Omental fat pad (tissue), 4 donors: ENCODE data around the gene ABCC5. TPM values are rescaled to one million over a fixed set of nuclear protein-coding genes. Genes with fewer than 3 reads are reported as not detected.

Experiments
- ATAC-seq: fragments of 150-250 bp; one replicate; pipeline ENCODE4 v1.9.1; 2016; ENCODE audit warnings: mild to moderate bottlenecking, moderate library complexity; ENCODE audit not compliant: low FRiP score
- DNase-seq: peaks from one replicate; pipeline ENCODE4 v3.0.0-alpha.2; 2019; ENCODE audit warnings: low spot score
- total RNA-seq, 4 donors: library from RNA; depleted of rRNA; stranded (reverse); fragments of >200 nt; gene quantifications; one replicate each; pipeline ENCODE4 v1.1.0, GENCODE V29; 2016
- TF ChIP-seq, protein P1 (sequence below), 3 donors: fragments of 450-650 bp; IDR thresholded peaks; one replicate each; pipeline ENCODE4 v1.5.1; 2016 to 2017; ENCODE audit warnings: antibody characterized with exemption in 3 of 3, mild to moderate bottlenecking in 3 of 3, moderate library complexity in 2 of 3

Gene ABCC5
- total RNA-seq, 4 donors from 2014 or later, result 19.7 to 32.0 (median 27.2) TPM

GRCh38 chr3:183907911-183908331 is 109.8 kb downstream of the ABCC5 start:
- ATAC-seq, result no peak
- no peak for DNase-seq
- TF ChIP-seq, protein P1, sequence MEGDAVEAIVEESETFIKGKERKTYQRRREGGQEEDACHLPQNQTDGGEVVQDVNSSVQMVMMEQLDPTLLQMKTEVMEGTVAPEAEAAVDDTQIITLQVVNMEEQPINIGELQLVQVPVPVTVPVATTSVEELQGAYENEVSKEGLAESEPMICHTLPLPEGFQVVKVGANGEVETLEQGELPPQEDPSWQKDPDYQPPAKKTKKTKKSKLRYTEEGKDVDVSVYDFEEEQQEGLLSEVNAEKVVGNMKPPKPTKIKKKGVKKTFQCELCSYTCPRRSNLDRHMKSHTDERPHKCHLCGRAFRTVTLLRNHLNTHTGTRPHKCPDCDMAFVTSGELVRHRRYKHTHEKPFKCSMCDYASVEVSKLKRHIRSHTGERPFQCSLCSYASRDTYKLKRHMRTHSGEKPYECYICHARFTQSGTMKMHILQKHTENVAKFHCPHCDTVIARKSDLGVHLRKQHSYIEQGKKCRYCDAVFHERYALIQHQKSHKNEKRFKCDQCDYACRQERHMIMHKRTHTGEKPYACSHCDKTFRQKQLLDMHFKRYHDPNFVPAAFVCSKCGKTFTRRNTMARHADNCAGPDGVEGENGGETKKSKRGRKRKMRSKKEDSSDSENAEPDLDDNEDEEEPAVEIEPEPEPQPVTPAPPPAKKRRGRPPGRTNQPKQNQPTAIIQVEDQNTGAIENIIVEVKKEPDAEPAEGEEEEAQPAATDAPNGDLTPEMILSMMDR (IDR thresholded peaks at IDR 0.05), result no peak

- DNase-seq (no peak), ATAC-seq (no peak)
- TF ChIP-seq, protein P1 (IDR thresholded peaks at IDR 0.05), result no peak
These were observed 110.5 kb downstream of the ABCC5 start for GRCh38 chr3:183907176-183907575.

DNA sequence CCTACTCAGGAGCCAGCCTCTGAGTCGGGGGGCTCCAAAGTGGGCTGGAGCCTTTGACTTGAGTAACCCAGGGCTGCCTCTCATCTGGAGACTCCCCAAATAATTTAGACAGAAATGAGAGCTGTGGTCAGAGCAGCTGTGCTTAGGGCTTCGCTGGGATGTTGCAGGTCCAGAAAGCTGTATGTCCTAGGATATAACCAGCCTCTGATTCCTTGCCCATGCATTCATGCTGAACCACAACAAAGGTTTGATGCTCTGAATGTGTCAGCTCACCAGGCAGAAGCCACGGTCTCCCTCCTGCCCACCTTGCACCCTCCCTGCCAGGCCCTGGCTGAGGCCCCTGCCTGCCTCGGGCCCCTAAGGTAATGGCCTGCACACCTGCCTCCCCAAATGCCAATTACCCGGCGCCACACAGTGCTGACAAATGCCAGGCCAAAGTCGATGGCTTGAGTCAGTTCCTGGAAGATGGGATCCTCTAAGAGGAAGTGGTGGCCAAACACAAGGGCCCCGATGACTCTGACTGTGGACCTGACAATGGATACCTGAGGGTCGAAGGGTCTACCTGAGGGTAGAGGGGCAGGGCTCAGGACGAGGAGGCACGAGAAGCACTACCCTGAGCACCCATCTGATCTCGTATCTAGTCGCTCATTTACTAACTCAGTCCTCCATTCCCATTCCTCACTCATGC is 111.3 kb downstream of the ABCC5 start:
- DNase-seq (no peak), ATAC-seq (no peak)
- TF ChIP-seq, protein P1 (IDR thresholded peaks at IDR 0.05), result no peak

DNA sequence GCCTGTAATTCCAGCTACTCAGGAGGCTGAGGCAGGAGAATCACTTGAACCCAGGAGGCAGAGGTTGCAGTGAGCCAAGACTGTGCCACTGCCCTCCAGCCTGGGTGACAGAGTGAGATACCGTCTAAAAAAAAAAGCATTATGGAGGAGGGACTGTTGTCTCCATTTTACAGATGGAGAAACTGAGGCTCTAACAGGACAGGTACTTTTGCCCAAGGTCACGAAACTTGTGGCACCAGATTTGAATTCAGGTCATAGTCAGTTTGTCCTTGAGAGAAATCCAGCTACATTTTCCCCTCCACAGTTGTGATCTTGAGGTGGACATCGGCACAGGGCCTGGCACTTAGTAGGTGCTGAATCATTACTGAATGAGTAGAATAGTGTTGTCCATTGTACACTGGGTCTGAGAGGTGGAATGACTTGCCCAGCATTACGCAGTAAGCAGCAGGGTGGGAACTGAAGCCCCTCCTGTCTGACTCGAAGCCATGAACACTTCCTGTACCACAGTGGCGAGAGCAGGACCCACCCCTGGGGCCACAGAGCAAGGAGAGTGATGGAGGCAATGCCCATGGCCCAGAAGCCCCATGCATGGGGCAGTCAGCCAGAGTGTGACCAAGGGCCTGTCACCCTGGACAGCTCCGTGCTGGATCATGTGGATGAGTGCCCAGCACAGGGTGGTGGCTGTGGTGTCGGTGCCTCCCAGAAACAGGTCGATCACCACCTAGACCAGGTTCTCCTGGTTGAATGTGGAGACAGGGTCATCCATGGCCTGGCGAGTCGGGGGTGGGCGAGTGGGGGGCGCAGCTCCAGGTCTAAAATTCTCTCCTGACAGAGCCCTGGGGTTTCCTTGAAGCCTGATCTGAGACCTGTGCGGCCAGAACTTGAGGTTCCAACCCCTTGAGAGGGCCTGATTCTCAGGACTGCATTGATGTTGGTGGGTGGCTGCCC is 112.6 kb downstream of the ABCC5 start:
- DNase-seq, result no peak
- ATAC-seq, result no peak

DNA sequence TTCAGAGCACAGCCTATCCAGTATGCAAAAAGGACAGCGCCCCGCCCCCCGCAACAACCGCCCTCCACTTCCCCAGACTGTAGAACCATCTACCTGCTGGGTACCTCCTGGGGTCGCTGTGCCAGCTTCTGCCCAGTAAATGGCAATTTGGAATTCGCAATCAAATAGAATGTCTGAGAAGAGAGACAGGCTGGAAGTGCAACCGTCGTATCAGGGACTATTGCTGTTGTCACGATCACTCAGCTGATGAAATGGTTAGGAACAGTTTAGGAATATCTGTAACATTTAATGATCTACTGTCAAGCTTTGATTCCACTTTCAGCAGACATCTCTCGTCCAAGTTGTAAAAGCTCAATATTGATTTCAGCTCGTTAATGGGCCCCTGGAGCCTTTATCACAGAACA is 119.7 kb downstream of the ABCC5 start:
- ATAC-seq (no peak), DNase-seq (no peak)
- TF ChIP-seq, protein P1 (IDR thresholded peaks at IDR 0.05), result no peak

More for the DNA sequence above, 112.6 kb downstream of the ABCC5 start:
- TF ChIP-seq, protein P1 (IDR thresholded peaks at IDR 0.05), result no peak

- DNase-seq (no peak), ATAC-seq (no peak)
- TF ChIP-seq, protein P1 (IDR thresholded peaks at IDR 0.05), result no peak
These were observed 120.1 kb downstream of the ABCC5 start for GRCh38 chr3:183897606-183898005.
